ENCODE results near the gene AP3D1. TPM values are rescaled to one million over a fixed set of nuclear protein-coding genes. Genes with fewer than 3 reads are reported as not detected.
A peak's percentile ranks its signal among the peaks of the same experiment; 100 is the strongest.

AP3D1 gene
- total and polyA plus RNA-seq, 9 of the 15 experiments (the other 6 are each of a cell fraction or from before 2014, with no cell fraction given): 1.2 to 86.1 (median 35.9) TPM

- no peaks in the 10 kb centered on the region for H3K9me3 ChIP-seq (replicated peaks; ENCODE audit: control insufficient read depth, insufficient read depth, low read depth, low read length)
- peak overlapping the region in 1 of 2 experiments; percentile 68; a peak in 2 of 4 replicates for H3K9ac ChIP-seq (ENCODE audit: insufficient read depth in 1 of 2, low read depth in 2 of 2, low read length in 2 of 2)
- FAIRE-seq (no peak), DNase-seq (ENCODE audit: extremely low read depth in 1 of 4, low spot score in 3 of 4) (no peak), ATAC-seq (no peak)
- H3K4me3 ChIP-seq: no peak overlapping the region
- no peak overlapping the region for H2AFZ ChIP-seq (ENCODE audit: low read depth, low read length)
- CTCF ChIA-PET (ENCODE audit: low intra/inter-chr PET ratio): no interaction called here
- H3K36me3 ChIP-seq (ENCODE audit: control insufficient read depth, insufficient read depth, low read length): peaks cover 35% of the 10 kb centered on the region; the same call in 2 of the 3 replicates
- no peaks in the 10 kb centered on the region; the same call in 2 of the 3 replicates for H3K79me2 ChIP-seq (ENCODE audit: control insufficient read depth, insufficient read depth, low read length)
- no peak overlapping the region for H3K27ac ChIP-seq (ENCODE audit: extremely low read depth, low read depth, low read length)
- peaks cover 12 to 40% of the 10 kb centered on the region in 2 experiments; a peak in 4 of 5 replicates for H3K4me1 ChIP-seq (replicated peaks in 1 of 2; ENCODE audit: control insufficient read depth in 2 of 2, insufficient read depth in 2 of 2, low read length in 2 of 2)
- BruUV-seq (replicated peaks): no TSS peak
- 85% methylated on average over 30 of the region's 30 CpGs for WGBS (ENCODE audit: insufficient coverage, low coverage, missing lambda C conversion rate)
- in situ Hi-C loops (cut with MboI) (no loop called here), intact Hi-C loops (cut with micrococcal nuclease) (no loop called here)
- POLR2A ChIA-PET: no interaction called here
- H3K27me3 ChIP-seq (ENCODE audit: control insufficient read depth in 2 of 2, insufficient read depth in 2 of 2, low read length in 2 of 2): no peaks in the 10 kb centered on the region
- H3K9me1 ChIP-seq (ENCODE audit: control insufficient read depth, insufficient read depth, low read length): no peaks in the 10 kb centered on the region
- H4K20me1 ChIP-seq (replicated peaks; ENCODE audit: control insufficient read depth, insufficient read depth, low read length): no peaks in the 10 kb centered on the region
- no peak overlapping the region for H3K4me2 ChIP-seq (ENCODE audit: insufficient read depth, low read length)
- TF ChIP-seq SMARCB1 (IDR thresholded peaks at IDR 0.05; ENCODE audit: insufficient read length, low read depth): no peak
- TF ChIP-seq ZNF274 (IDR thresholded peaks at IDR 0.05; ENCODE audit: borderline replicate concordance, low read depth, low read length): no peak
- TF ChIP-seq ILF3 (IDR thresholded peaks at IDR 0.05; ENCODE audit: borderline replicate concordance): no peak
- TF ChIP-seq ZBTB33 (CRISPR knock-in tag; IDR thresholded peaks at IDR 0.05): no peak
- no peak for TF ChIP-seq MEF2A (IDR thresholded peaks at IDR 0.05; ENCODE audit: control insufficient read depth, low read depth, low read length)
- TF ChIP-seq HDAC2 (IDR thresholded peaks at IDR 0.05): no peak
- TF ChIP-seq HEY1 (CRISPR knock-in tag; IDR thresholded peaks at IDR 0.05; ENCODE audit: borderline replicate concordance): no peak
- no peak for TF ChIP-seq ZNF707 (CRISPR knock-in tag; conservative IDR thresholded peaks at IDR 0.05)
- TF ChIP-seq E4F1 (CRISPR knock-in tag; IDR thresholded peaks at IDR 0.05; ENCODE audit: borderline replicate concordance): no peak
- no peak for TF ChIP-seq TRIM24 (IDR thresholded peaks at IDR 0.05)
- no peak for TF ChIP-seq STAT6 (CRISPR knock-in tag; IDR thresholded peaks at IDR 0.05)
- no peak for TF ChIP-seq TFAP4 (CRISPR knock-in tag; IDR thresholded peaks at IDR 0.05; ENCODE audit: borderline replicate concordance)
- no peak for TF ChIP-seq FOS (IDR thresholded peaks at IDR 0.05; ENCODE audit: extremely low read depth, insufficient read length)
Measured at GRCh38 chr19:2081873-2082810, 69.2 kb downstream of the AP3D1 start.
